Endothelial cell (in vitro differentiated cells): ENCODE data around the gene SGCD. TPM values are rescaled to one million over a fixed set of nuclear protein-coding genes. Genes with fewer than 3 reads are reported as not detected.

ENCODE experiments used
- DNase-seq: peaks from one replicate; pipeline ENCODE4 v3.0.0; 2021; ENCODE audit warnings: low spot score
- H3K27ac Mint-ChIP-seq: one replicate; pipeline ENCODE4 v1.8.0; 2021; ENCODE audit warnings: mixed read lengths, inconsistent platforms; ENCODE audit not compliant: unreplicated experiment
- H3K27me3 Mint-ChIP-seq: one replicate; pipeline ENCODE4 v1.8.0; 2021; ENCODE audit warnings: mild to moderate bottlenecking, moderate library complexity, mixed read lengths, inconsistent platforms; ENCODE audit not compliant: unreplicated experiment
- H3K36me3 Mint-ChIP-seq: one replicate; pipeline ENCODE4 v1.8.0; 2021; ENCODE audit warnings: mild to moderate bottlenecking, low read depth, mixed read lengths, inconsistent platforms; ENCODE audit not compliant: unreplicated experiment
- H3K4me1 Mint-ChIP-seq: one replicate; pipeline ENCODE4 v1.8.0; 2021; ENCODE audit warnings: mild to moderate bottlenecking, mixed read lengths, inconsistent platforms; ENCODE audit not compliant: unreplicated experiment
- H3K4me3 Mint-ChIP-seq: one replicate; pipeline ENCODE4 v1.8.0; 2021; ENCODE audit warnings: mild to moderate bottlenecking, mixed read lengths, inconsistent platforms; ENCODE audit not compliant: unreplicated experiment
- H3K9me3 Mint-ChIP-seq: one replicate; pipeline ENCODE4 v1.8.0; 2021; ENCODE audit warnings: mixed read lengths, inconsistent platforms; ENCODE audit not compliant: unreplicated experiment
- total RNA-seq: library from RNA; stranded (reverse); fragmentation: NEBNext Ultra II Directional; extraction: Animal tissue kit (Norgen Biotek cat#: 25700); gene quantifications from one replicate; pipeline ENCODE4 v1.2.1, GENCODE V29; 2021; ENCODE audit not compliant: unreplicated experiment
- TF ChIP-seq, protein P1 (sequence below): fragments of 200-600 bp; sonication (generic); IDR thresholded peaks from one replicate; pipeline ENCODE4 v1.5.0; 2021; ENCODE audit warnings: antibody characterized with exemption; ENCODE audit not compliant: unreplicated experiment

SGCD gene
- total RNA-seq, 1 donor from 2014 or later, result 1.2 TPM

DNA sequence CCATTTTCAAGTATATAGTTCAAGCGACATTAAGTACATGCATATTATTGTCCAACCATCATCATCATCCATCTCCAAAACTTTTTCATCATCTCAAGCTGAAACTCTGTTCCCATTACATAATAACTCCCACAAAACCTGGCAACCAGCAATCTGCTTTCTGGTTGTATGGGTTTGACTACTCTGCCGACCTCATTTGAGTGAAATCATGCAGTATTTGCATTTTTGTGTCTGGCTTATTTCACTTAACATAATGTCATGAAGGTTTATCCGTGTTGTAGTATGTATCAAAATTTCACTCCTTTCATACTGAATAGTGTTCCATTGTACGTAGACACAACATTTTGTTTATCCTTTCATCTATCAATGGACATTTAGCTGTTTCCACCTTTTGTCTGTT lies 74.8 kb downstream of the SGCD start:
- no peaks in the 10 kb centered on the region for H3K27me3 Mint-ChIP-seq
- no peaks in the 10 kb centered on the region for H3K9me3 Mint-ChIP-seq
- TF ChIP-seq, protein P1, sequence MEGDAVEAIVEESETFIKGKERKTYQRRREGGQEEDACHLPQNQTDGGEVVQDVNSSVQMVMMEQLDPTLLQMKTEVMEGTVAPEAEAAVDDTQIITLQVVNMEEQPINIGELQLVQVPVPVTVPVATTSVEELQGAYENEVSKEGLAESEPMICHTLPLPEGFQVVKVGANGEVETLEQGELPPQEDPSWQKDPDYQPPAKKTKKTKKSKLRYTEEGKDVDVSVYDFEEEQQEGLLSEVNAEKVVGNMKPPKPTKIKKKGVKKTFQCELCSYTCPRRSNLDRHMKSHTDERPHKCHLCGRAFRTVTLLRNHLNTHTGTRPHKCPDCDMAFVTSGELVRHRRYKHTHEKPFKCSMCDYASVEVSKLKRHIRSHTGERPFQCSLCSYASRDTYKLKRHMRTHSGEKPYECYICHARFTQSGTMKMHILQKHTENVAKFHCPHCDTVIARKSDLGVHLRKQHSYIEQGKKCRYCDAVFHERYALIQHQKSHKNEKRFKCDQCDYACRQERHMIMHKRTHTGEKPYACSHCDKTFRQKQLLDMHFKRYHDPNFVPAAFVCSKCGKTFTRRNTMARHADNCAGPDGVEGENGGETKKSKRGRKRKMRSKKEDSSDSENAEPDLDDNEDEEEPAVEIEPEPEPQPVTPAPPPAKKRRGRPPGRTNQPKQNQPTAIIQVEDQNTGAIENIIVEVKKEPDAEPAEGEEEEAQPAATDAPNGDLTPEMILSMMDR, result no peak
- no peak overlapping the region for H3K4me3 Mint-ChIP-seq
- H3K27ac Mint-ChIP-seq, result no peak overlapping the region
- no peaks in the 10 kb centered on the region for H3K36me3 Mint-ChIP-seq
- no peaks in the 10 kb centered on the region for H3K4me1 Mint-ChIP-seq
- DNase-seq, result no peak

DNA sequence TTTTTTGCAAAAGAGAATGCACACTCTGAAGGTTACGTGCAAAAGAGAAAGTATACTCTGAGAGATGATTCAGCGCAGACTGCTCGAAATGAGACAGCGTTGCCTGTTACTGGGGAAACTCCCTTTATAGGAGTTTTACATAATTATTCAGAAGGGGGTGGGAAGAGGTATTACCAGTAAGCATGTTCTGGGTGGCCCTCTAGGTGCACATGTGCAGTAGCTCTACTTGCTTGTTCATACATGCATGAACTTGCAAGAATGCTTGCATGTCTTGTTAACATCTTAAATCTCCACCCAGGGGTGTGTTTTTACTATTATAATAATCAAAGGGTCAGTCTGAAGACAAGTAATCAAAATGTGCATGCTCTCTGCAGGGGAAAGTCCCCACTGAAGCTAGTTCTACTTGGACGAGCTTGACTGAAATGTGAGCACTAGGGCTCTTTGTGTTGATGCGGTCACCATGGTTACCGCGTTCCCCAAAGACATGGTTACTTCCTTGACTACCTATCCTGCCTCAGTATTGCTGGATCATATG lies 75.5 kb downstream of the SGCD start:
- Mint-ChIP-seq H3K4me3 (no peak overlapping the region), H3K9me3 (no peaks in the 10 kb centered on the region), H3K27me3 (no peaks in the 10 kb centered on the region), H3K27ac (no peak overlapping the region), H3K36me3 (no peaks in the 10 kb centered on the region), H3K4me1 (no peaks in the 10 kb centered on the region)
- TF ChIP-seq, protein P1, result no peak
- DNase-seq, result no peak

DNA sequence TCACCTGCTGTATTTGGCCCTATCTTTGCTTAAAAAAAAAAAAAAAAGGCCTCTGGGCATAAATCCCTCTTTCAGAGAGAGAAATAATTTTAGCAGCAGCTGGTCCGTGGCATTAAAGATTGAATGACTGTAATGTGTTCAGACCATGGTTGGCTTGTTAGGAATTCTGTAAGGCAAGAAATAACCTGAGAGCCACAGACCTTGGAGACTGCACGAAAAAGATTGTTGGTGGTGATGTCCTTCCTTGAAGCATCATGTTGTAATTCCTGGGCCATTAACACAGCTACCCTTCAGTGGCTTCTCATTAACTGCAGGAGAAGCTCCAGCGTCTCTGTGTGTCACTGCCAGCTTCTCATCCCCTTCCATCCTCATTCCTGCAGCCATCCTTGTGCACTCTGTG lies 79.0 kb downstream of the SGCD start:
- H3K4me3 Mint-ChIP-seq, result no peak overlapping the region
- peaks cover 4% of the 10 kb centered on the region for H3K4me1 Mint-ChIP-seq
- no peak overlapping the region for H3K27ac Mint-ChIP-seq
- no peaks in the 10 kb centered on the region for H3K36me3 Mint-ChIP-seq
- DNase-seq, result no peak
- TF ChIP-seq, protein P1, result no peak
- no peaks in the 10 kb centered on the region for H3K9me3 Mint-ChIP-seq
- H3K27me3 Mint-ChIP-seq, result no peaks in the 10 kb centered on the region

DNA sequence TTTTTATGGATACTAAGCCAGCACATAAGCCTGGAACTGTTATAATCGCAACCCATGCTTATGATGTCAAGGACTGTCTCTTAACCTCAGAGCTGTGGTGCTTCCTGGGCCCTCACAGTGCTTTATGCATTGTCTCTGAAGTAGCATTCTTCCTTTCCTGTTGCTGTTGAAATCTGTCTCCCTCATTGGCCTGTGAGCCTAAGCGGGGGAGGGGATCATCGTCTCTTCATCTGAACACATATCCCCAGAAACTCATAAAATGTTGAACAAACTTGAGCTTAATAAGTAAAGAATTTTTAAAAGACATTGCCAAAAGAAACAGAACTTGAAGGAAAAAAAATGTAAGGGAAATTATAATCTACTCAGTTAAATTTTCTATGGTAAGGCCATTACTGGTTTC lies 80.3 kb downstream of the SGCD start:
- no peak overlapping the region for H3K4me3 Mint-ChIP-seq
- H3K4me1 Mint-ChIP-seq, result peaks cover 6% of the 10 kb centered on the region

DNA sequence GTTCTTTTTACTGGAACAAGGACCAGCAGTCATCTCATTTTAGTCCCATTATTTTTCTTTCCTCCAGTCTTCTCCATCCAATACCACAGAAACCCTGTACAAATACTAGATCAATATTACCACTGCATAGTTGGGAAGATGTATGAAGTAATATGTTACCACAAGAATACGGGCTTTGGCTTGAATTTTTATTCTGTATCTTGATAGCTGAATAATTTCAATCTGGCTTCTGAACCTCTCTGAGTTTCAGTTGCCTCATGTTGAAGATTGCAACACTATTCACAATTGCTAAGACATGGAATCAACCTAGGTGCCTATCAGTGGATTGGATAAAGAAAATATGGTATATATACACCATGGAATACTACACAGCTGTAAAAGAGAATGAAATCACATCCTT lies 82.9 kb downstream of the SGCD start:
- DNase-seq, result no peak
- Mint-ChIP-seq H3K4me1 (peaks cover 6% of the 10 kb centered on the region), H3K27me3 (no peaks in the 10 kb centered on the region), H3K4me3 (no peak overlapping the region), H3K9me3 (no peaks in the 10 kb centered on the region), H3K36me3 (no peaks in the 10 kb centered on the region), H3K27ac (no peak overlapping the region)
- TF ChIP-seq, protein P1, result no peak

More for the DNA sequence above, 80.3 kb downstream of the SGCD start:
- H3K27ac Mint-ChIP-seq, result peak overlapping the region; percentile 5
- no peaks in the 10 kb centered on the region for H3K27me3 Mint-ChIP-seq
- no peaks in the 10 kb centered on the region for H3K36me3 Mint-ChIP-seq
- H3K9me3 Mint-ChIP-seq, result no peaks in the 10 kb centered on the region
- DNase-seq, result no peak
- TF ChIP-seq, protein P1, result no peak
